ENCODE results near the gene PRKN.

Gene PRKN

DNA sequence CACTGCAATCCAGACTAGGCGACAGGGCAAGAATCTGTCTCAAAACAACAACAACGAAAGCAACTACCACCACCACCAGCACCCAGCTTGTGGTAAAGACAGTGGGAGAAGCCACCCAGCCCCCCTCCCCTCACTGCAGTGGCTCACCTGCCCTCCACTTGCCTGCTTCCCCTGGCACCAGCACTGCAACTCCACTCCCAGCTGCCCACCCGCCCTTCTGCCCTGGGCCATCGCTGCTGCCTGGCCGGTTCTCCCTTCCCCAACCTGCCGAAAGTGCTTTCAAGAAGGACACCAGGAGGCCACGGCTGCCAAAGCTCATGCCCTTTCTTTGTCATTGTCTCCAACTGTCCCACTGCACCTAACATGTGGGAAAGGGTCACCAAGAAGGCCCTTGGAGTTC lies 1359.1 kb downstream of the PRKN start:
- ChIA-PET CTCF (interaction anchor here (0.5 to 11.3 kb wide), 8 partner anchors 241 to 932 kb away, joined by 3 to 261 read pairs (median 4); no protein-coding TSS in a partner anchor), POLR2A (no interaction called here)
- TF ChIP-seq ZNF138 (tag by site-specific recombination; IDR thresholded peaks at IDR 0.05; ENCODE audit: borderline replicate concordance) (no peak), ZNF184 (tag by site-specific recombination; IDR thresholded peaks at IDR 0.05) (no peak), ZNF18 (tag by site-specific recombination; IDR thresholded peaks at IDR 0.05) (no peak), OVOL3 (tag by site-specific recombination; IDR thresholded peaks at IDR 0.05) (no peak), ZSCAN16 (tag by site-specific recombination; IDR thresholded peaks at IDR 0.05) (no peak), ZBTB48 (tag by site-specific recombination; IDR thresholded peaks at IDR 0.05) (no peak), ZBTB20 (tag by site-specific recombination; IDR thresholded peaks at IDR 0.05) (no peak), ZNF837 (tag by site-specific recombination; IDR thresholded peaks at IDR 0.05) (no peak), KLF1 (tag by site-specific recombination; IDR thresholded peaks at IDR 0.05) (no peak), ZNF677 (tag by site-specific recombination; IDR thresholded peaks at IDR 0.05) (no peak), PRDM1 (tag by site-specific recombination; IDR thresholded peaks at IDR 0.05) (no peak), ZNF529 (tag by site-specific recombination; IDR thresholded peaks at IDR 0.05; ENCODE audit: insufficient replicate concordance) (no peak), YY2 (tag by site-specific recombination; IDR thresholded peaks at IDR 0.05) (no peak)
- TF ChIP-seq, protein P1, sequence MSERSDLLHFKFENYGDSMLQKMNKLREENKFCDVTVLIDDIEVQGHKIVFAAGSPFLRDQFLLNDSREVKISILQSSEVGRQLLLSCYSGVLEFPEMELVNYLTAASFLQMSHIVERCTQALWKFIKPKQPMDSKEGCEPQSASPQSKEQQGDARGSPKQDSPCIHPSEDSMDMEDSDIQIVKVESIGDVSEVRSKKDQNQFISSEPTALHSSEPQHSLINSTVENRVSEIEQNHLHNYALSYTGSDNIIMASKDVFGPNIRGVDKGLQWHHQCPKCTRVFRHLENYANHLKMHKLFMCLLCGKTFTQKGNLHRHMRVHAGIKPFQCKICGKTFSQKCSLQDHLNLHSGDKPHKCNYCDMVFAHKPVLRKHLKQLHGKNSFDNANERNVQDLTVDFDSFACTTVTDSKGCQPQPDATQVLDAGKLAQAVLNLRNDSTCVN (tag by site-specific recombination; optimal IDR thresholded peaks at IDR 0.05): no peak
- H3K9me3 ChIP-seq (ENCODE audit: control insufficient read depth, insufficient read depth, low read depth, low read length): no peaks in the 10 kb centered on the region
- H3K27ac ChIP-seq (ENCODE audit: extremely low read depth, low read depth, low read length): no peak overlapping the region
- no peaks in the 10 kb centered on the region for H3K36me3 ChIP-seq (ENCODE audit: control insufficient read depth in 2 of 2, insufficient read depth in 1 of 2, low read length in 2 of 2)
- no peak overlapping the region for H3K4me3 ChIP-seq (ENCODE audit: low read depth, low read length)
- H3K4me1 ChIP-seq (ENCODE audit: control insufficient read depth, insufficient read depth, low read length): no peaks in the 10 kb centered on the region

GRCh38 chr6:161367472-161367871 lies 1360.1 kb downstream of the PRKN start:
- no peaks in the 10 kb centered on the region for H3K36me3 ChIP-seq (ENCODE audit: control insufficient read depth in 2 of 2, insufficient read depth in 1 of 2, low read length in 2 of 2)
- ChIA-PET POLR2A (no interaction called here), CTCF (interaction anchor here (1.0 to 11.3 kb wide), 3 partner anchors 93 to 618 kb away, joined by 3 to 261 read pairs (median 4); partner anchors contain the start of gene AGPAT4)
- no peak for TF ChIP-seq ZNF239 (tag by site-specific recombination; IDR thresholded peaks at IDR 0.05)
- TF ChIP-seq, protein P2, sequence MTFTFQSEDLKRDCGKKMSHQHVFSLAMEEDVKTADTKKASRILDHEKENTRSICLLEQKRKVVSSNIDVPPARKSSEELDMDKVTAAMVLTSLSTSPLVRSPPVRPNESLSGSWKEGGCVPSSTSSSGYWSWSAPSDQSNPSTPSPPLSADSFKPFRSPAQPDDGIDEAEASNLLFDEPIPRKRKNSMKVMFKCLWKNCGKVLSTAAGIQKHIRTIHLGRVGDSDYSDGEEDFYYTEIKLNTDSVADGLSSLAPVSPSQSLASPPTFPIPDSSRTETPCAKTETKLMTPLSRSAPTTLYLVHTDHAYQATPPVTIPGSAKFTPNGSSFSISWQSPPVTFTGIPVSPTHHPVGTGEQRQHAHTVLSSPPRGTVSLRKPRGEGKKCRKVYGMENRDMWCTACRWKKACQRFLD (tag by site-specific recombination; IDR thresholded peaks at IDR 0.05): no peak
- TF ChIP-seq ZNF645 (tag by site-specific recombination; IDR thresholded peaks at IDR 0.05): no peak
- no peak for TF ChIP-seq ZNF610 (tag by site-specific recombination; IDR thresholded peaks at IDR 0.05; ENCODE audit: borderline replicate concordance)
- no peak for TF ChIP-seq ZNF211 (tag by site-specific recombination; IDR thresholded peaks at IDR 0.05; ENCODE audit: low read depth)
- TF ChIP-seq ZNF664 (tag by site-specific recombination; IDR thresholded peaks at IDR 0.05): no peak
- H3K4me1 ChIP-seq (ENCODE audit: control insufficient read depth, insufficient read depth, low read length): no peaks in the 10 kb centered on the region
- H3K9me3 ChIP-seq (ENCODE audit: control insufficient read depth, insufficient read depth, low read depth, low read length): no peaks in the 10 kb centered on the region
- H3K27ac ChIP-seq (ENCODE audit: extremely low read depth, low read depth, low read length): no peak overlapping the region
- H3K4me3 ChIP-seq (ENCODE audit: low read depth, low read length): no peak overlapping the region
